Neuronal stem cell (in vitro differentiated cells): ENCODE measurements around the gene CD81.

Experiments
- DNase-seq: peaks from one replicate; pipeline ENCODE4 v3.0.0-alpha.2; 2013; ENCODE audit warnings: low spot score
- H2AFZ ChIP-seq: one replicate; pipeline ENCODE4 v1.6.1; 2013; ENCODE audit warnings: mild to moderate bottlenecking, low read length, inconsistent platforms
- H2AK5ac ChIP-seq: 2 replicates; pipeline ENCODE4 v1.6.1; 2013; ENCODE audit warnings: low read depth, mild to moderate bottlenecking, inconsistent platforms, low read length, moderate library complexity, mixed read lengths
- H2BK120ac ChIP-seq: 2 replicates; pipeline ENCODE4 v1.6.1; 2013; ENCODE audit warnings: low read depth, mild to moderate bottlenecking, inconsistent platforms, low read length, moderate library complexity, mixed read lengths
- H2BK12ac ChIP-seq: one replicate; pipeline ENCODE4 v1.6.1; 2013; ENCODE audit warnings: low read length, inconsistent platforms
- H2BK15ac ChIP-seq: 2 replicates; pipeline ENCODE4 v1.6.1; 2013; ENCODE audit warnings: mild to moderate bottlenecking, low read length, inconsistent platforms, mixed read lengths
- H2BK5ac ChIP-seq: one replicate; pipeline ENCODE4 v1.6.1; 2013; ENCODE audit warnings: inconsistent platforms, mild to moderate bottlenecking, low read length, moderate library complexity
- H3K14ac ChIP-seq: one replicate; pipeline ENCODE4 v1.6.1; 2013; ENCODE audit warnings: low read length, inconsistent platforms
- H3K18ac ChIP-seq: 2 replicates; pipeline ENCODE4 v1.6.1; 2013; ENCODE audit warnings: low read length, inconsistent platforms
- H3K23ac ChIP-seq: 2 replicates; pipeline ENCODE4 v1.6.1; 2013; ENCODE audit warnings: low read depth, mild to moderate bottlenecking, mixed read lengths, low read length, inconsistent platforms; ENCODE audit not compliant: poor library complexity
- H3K27ac ChIP-seq: replicated peaks from 3 replicates; pipeline ENCODE4 v1.5.1; 2013; ENCODE audit warnings: low read length, inconsistent platforms
- H3K27me3 ChIP-seq, 3 experiments: 2 replicates each; pipeline ENCODE4 v1.6.1; 2013; ENCODE audit warnings: low read length in 3 of 3, mild to moderate bottlenecking in 2 of 3, inconsistent platforms in 1 of 3, low read depth in 1 of 3, mixed read lengths in 1 of 3, moderate library complexity in 1 of 3; ENCODE audit not compliant: control insufficient read depth in 3 of 3, insufficient read depth in 3 of 3
- H3K36me3 ChIP-seq, 2 donors: replicated peaks in 1 of 2; 2 replicates each; pipeline ENCODE4 v1.6.1; 2013; ENCODE audit warnings: low read length in 2 of 2; ENCODE audit not compliant: control insufficient read depth in 2 of 2, insufficient read depth in 2 of 2
- H3K4ac ChIP-seq: 2 replicates; pipeline ENCODE4 v1.6.1; 2013; ENCODE audit warnings: inconsistent platforms, mild to moderate bottlenecking, low read length, moderate library complexity
- H3K4me1 ChIP-seq, 2 donors: 1 replicate in 1 of 2; 2 replicates in 1 of 2; pipeline ENCODE4 v1.6.1; 2013; ENCODE audit warnings: low read length in 2 of 2, low read depth in 1 of 2; ENCODE audit not compliant: control insufficient read depth in 2 of 2, insufficient read depth in 1 of 2
- H3K4me2 ChIP-seq: one replicate; pipeline ENCODE4 v1.6.1; 2013; ENCODE audit warnings: mild to moderate bottlenecking, low read length, inconsistent platforms; ENCODE audit not compliant: insufficient read depth, poor library complexity, severe bottlenecking
- H3K4me3 ChIP-seq, 2 donors: 2 replicates each; pipeline ENCODE4 v1.5.1; 2013; ENCODE audit warnings: low read length in 2 of 2, mild to moderate bottlenecking in 2 of 2, inconsistent platforms in 1 of 2, moderate library complexity in 1 of 2
- H3K79me1 ChIP-seq: one replicate; pipeline ENCODE4 v1.6.1; 2013; ENCODE audit warnings: low read depth, mild to moderate bottlenecking, inconsistent platforms, low read length, moderate library complexity
- H3K9ac ChIP-seq: one replicate; pipeline ENCODE4 v1.6.1; 2013; ENCODE audit warnings: mild to moderate bottlenecking, low read depth, low read length, inconsistent platforms; ENCODE audit not compliant: poor library complexity
- H3K9me3 ChIP-seq, 2 donors: replicated peaks in 1 of 2; 2 replicates each; pipeline versions ENCODE3 to v1.6.1; 2013; ENCODE audit warnings: low read length in 2 of 2, mild to moderate bottlenecking in 2 of 2, inconsistent platforms in 1 of 2, low read depth in 1 of 2, mixed read lengths in 1 of 2, moderate library complexity in 1 of 2; ENCODE audit not compliant: control insufficient read depth in 2 of 2, insufficient read depth in 1 of 2
- H4K8ac ChIP-seq: one replicate; pipeline ENCODE4 v1.6.1; 2013; ENCODE audit warnings: low read depth, mild to moderate bottlenecking, inconsistent platforms, low read length, moderate library complexity
- H4K91ac ChIP-seq: one replicate; pipeline ENCODE4 v1.6.1; 2013; ENCODE audit warnings: low read length, low read depth, mild to moderate bottlenecking, inconsistent platforms; ENCODE audit not compliant: poor library complexity
- WGBS, 2 donors: extraction: QIAGEN DNeasy Blood & Tissue Kit; methylation state at CpG; one replicate each; pipeline ENCODE4 v1.1.7; 2013; ENCODE audit warnings: missing lambda C conversion rate in 2 of 2, mixed read lengths in 1 of 2; ENCODE audit not compliant: insufficient read length in 2 of 2, insufficient replicate concordance in 1 of 2; ENCODE audit errors: extremely low coverage in 2 of 2; 5-methylcytosine and 5-hydroxymethylcytosine counted together

CD81 gene

GRCh38 chr11:2409126-2409525 is 32.0 kb downstream of the CD81 start:
- Histone ChIP-seq H2BK15ac (peak overlapping the region; percentile 94), H2BK5ac (peak overlapping the region; percentile 53), H3K4me3 (no peak overlapping the region), H2AFZ (peak overlapping the region; percentile 88), H4K91ac (peak overlapping the region; percentile 85), H3K18ac (no peak overlapping the region), H3K4ac (no peak overlapping the region), H3K9ac (peak overlapping the region; percentile 38), H3K36me3 (no peaks in the 10 kb centered on the region), H2BK120ac (peak overlapping the region; percentile 24), H4K8ac (no peak overlapping the region), H2AK5ac (peak overlapping the region; percentile 94), H3K23ac (peak overlapping the region; percentile 65), H3K4me2 (no peak overlapping the region), H3K14ac (peak overlapping the region; percentile 82), H3K9me3 (no peaks in the 10 kb centered on the region), H3K27me3 (no peaks in the 10 kb centered on the region), H3K4me1 (peaks cover 0 to 9% of the 10 kb centered on the region in 2 donors), H2BK12ac (no peak overlapping the region), H3K79me1 (no peaks in the 10 kb centered on the region), H3K27ac (no peak overlapping the region)
- WGBS, 2 donors: no CpG with 5 or more reads among the region's 16 CpGs
- no peak for DNase-seq

GRCh38 chr11:2409611-2410468 is 32.7 kb downstream of the CD81 start:
- Histone ChIP-seq H3K18ac (peak overlapping the region; percentile 48), H3K9ac (no peak overlapping the region), H3K4ac (no peak overlapping the region), H3K23ac (peak overlapping the region; percentile 65), H2BK15ac (peak overlapping the region; percentile 81), H2BK5ac (peak overlapping the region; percentile 39), H4K8ac (no peak overlapping the region), H3K14ac (peak overlapping the region; percentile 82), H3K4me3 (no peak overlapping the region), H2BK120ac (no peak overlapping the region), H3K9me3 (no peaks in the 10 kb centered on the region), H3K79me1 (no peaks in the 10 kb centered on the region), H2AFZ (peak overlapping the region; percentile 88), H4K91ac (peak overlapping the region; percentile 85), H3K4me2 (no peak overlapping the region), H2AK5ac (peak overlapping the region; percentile 84), H3K27me3 (no peaks in the 10 kb centered on the region), H3K36me3 (no peaks in the 10 kb centered on the region), H3K27ac (no peak overlapping the region), H2BK12ac (peak overlapping the region; percentile 41), H3K4me1 (peaks cover 0 to 9% of the 10 kb centered on the region in 2 donors)
- WGBS, 2 donors: no CpG with 5 or more reads among the region's 42 CpGs
- no peak for DNase-seq

GRCh38 chr11:2410616-2411015 is 33.5 kb downstream of the CD81 start:
- Histone ChIP-seq H3K27ac (no peak overlapping the region), H3K23ac (no peak overlapping the region), H3K79me1 (no peaks in the 10 kb centered on the region), H3K27me3 (no peaks in the 10 kb centered on the region), H3K4me3 (no peak overlapping the region), H2BK120ac (no peak overlapping the region), H2BK15ac (peak overlapping the region; percentile 98), H3K18ac (peak overlapping the region; percentile 38), H3K9me3 (no peaks in the 10 kb centered on the region), H3K4me2 (no peak overlapping the region), H2AFZ (peak overlapping the region; percentile 88), H3K36me3 (no peaks in the 10 kb centered on the region), H4K8ac (peak overlapping the region; percentile 43), H3K9ac (no peak overlapping the region), H2AK5ac (peak overlapping the region; percentile 84), H3K4ac (no peak overlapping the region), H3K14ac (no peak overlapping the region), H2BK5ac (peak overlapping the region; percentile 87), H3K4me1 (peaks cover 0 to 9% of the 10 kb centered on the region in 2 donors), H2BK12ac (peak overlapping the region; percentile 94), H4K91ac (peak overlapping the region; percentile 43)
- WGBS, 2 donors: no CpG with 5 or more reads among the region's 9 CpGs
- no peak for DNase-seq
